ENCODE measurements around the gene TSNAX. TPM values are rescaled to one million over a fixed set of nuclear protein-coding genes. Genes with fewer than 3 reads are reported as not detected.
"Not testable (repeated sequence)": the region's sequence is repeated elsewhere in the genome, so short reads cannot be mapped to it uniquely, and the experiment has no call there.

The TSNAX gene
- polyA plus RNA-seq, 1 experiment, result 21.4 TPM

DNA sequence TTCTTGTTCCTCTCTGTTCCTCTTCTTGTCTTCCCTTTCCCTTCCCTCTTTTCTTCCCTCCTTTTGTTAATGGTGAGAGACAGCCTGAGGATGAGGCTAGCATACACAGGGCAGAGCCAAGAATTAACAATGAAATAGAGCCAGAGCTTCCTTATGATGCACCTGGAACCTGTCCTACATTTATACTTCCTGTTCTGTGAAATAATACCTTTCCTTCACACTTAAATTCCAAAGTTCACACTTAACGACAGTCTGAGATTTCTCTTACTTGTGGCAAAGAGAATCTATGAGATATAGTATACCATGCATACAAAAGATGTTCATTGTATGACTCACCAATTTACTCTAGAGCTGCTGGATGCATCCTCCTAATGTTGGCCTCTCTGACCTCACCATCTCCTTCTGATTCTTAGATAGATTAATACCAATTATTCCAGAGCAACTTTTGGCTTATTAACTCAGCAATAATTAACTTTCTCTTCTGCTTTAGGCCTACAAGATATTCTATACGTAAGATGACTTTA lies 30.8 kb upstream of the TSNAX start:
- CTCF ChIA-PET, result no interaction called here
- no peak for DNase-seq (ENCODE audit: low read depth)

DNA sequence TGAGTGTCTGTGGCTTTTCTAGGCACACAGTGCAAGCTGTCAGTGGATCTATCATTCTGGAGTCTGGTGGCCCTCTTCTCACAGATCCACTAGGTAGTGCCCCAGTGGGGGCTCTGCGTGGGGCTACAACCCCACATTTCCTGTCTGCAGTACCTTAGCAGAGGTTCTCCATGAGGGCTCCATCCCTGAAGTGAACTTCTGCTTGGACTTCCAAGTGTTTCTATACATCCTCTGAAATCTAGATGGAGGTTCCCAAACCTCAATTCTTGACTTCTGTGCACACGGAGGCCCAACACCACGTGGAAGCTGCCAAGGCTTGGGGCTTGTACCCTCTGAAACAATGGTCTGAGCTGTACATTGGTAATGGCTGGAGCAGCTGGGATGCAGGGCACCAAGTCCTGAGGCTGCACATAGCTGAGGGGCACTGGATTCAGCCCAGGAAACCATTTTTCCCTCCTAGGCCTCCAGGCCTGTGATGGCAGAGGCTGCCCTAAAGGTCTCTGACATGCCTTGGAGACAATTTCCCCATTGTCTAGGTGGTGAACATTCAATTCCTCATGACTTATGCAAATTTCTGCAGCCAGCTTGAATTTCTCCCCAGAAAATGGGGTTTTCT lies 29.2 kb upstream of the TSNAX start:
- Histone ChIP-seq H3K36me3 (ENCODE audit: control insufficient read depth, insufficient read depth, low read length) (no peaks in the 10 kb centered on the region), H3K4me3 (ENCODE audit: low read depth, low read length) (no peak overlapping the region), H3K27me3 (ENCODE audit: control insufficient read depth, insufficient read depth, low read length) (no peaks in the 10 kb centered on the region)
- CTCF ChIA-PET, result interaction anchor here (0.7 kb wide), 1 partner anchor 10 kb away, joined by 3 read pairs; no protein-coding TSS in a partner anchor
- DNase-seq (ENCODE audit: low read depth), result no peak
- TF ChIP-seq, protein P1, sequence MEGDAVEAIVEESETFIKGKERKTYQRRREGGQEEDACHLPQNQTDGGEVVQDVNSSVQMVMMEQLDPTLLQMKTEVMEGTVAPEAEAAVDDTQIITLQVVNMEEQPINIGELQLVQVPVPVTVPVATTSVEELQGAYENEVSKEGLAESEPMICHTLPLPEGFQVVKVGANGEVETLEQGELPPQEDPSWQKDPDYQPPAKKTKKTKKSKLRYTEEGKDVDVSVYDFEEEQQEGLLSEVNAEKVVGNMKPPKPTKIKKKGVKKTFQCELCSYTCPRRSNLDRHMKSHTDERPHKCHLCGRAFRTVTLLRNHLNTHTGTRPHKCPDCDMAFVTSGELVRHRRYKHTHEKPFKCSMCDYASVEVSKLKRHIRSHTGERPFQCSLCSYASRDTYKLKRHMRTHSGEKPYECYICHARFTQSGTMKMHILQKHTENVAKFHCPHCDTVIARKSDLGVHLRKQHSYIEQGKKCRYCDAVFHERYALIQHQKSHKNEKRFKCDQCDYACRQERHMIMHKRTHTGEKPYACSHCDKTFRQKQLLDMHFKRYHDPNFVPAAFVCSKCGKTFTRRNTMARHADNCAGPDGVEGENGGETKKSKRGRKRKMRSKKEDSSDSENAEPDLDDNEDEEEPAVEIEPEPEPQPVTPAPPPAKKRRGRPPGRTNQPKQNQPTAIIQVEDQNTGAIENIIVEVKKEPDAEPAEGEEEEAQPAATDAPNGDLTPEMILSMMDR (IDR thresholded peaks at IDR 0.05; ENCODE audit: insufficient read depth, low read depth, low read length), result no peak
- POLR2A ChIA-PET, result no interaction called here

More for the DNA sequence above, 30.8 kb upstream of the TSNAX start:
- no peaks in the 10 kb centered on the region for H3K36me3 ChIP-seq (ENCODE audit: control insufficient read depth, insufficient read depth, low read length)
- no peak overlapping the region for H3K4me3 ChIP-seq (ENCODE audit: low read depth, low read length)
- TF ChIP-seq, protein P1 (IDR thresholded peaks at IDR 0.05; ENCODE audit: insufficient read depth, low read depth, low read length), result no peak
- no peaks in the 10 kb centered on the region for H3K27me3 ChIP-seq (ENCODE audit: control insufficient read depth, insufficient read depth, low read length)
- POLR2A ChIA-PET, result no interaction called here

DNA sequence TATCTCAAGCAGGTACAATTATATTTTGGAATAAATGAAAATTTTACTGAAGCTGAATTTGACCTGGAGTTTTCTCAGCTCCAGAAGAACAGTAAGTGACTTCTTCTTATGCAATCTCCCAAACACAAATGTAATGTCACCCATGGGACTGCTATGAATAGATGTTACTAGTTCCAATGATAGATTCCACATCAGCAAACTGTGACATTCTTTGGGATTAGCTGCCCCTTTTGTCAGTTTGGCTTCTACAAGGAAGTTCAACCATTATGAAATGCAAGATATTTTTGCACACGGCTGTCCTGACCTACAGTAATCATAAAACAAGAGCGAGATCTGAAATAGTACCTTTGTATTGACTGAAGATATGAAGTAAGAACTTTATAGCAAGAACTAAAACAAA lies 27.8 kb upstream of the TSNAX start:
- no peak for DNase-seq (ENCODE audit: low read depth)
- Histone ChIP-seq H3K27me3 (ENCODE audit: control insufficient read depth, insufficient read depth, low read length) (no peaks in the 10 kb centered on the region), H3K36me3 (ENCODE audit: control insufficient read depth, insufficient read depth, low read length) (no peaks in the 10 kb centered on the region), H3K4me3 (ENCODE audit: low read depth, low read length) (no peak overlapping the region)
- POLR2A ChIA-PET, result no interaction called here
- TF ChIP-seq, protein P1 (IDR thresholded peaks at IDR 0.05; ENCODE audit: insufficient read depth, low read depth, low read length), result no peak
- CTCF ChIA-PET, result no interaction called here

DNA sequence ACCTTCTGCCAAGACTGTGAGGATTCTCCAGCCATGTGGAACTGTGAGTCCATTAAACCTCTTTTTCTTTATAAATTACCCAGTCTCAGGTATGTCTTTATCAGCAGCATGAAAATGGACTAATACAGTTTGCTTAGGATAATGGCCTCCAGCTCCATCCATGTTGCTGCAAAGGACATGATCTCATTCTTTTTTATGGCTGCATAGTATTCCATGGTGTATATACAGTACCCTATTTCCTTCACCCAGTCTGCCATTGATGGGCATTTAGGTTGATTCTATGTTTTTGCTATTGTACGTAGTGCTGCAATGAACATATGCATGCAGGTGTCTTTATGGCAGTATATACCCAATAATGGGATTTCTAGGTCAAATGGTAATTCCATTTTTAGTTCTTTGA lies 25.3 kb upstream of the TSNAX start:
- H3K4me3 ChIP-seq (ENCODE audit: low read depth, low read length); POLR2A ChIA-PET; H3K27me3 ChIP-seq (ENCODE audit: control insufficient read depth, insufficient read depth, low read length); CTCF ChIA-PET; H3K36me3 ChIP-seq (ENCODE audit: control insufficient read depth, insufficient read depth, low read length); DNase-seq (ENCODE audit: low read depth): not testable (repeated sequence)

DNA sequence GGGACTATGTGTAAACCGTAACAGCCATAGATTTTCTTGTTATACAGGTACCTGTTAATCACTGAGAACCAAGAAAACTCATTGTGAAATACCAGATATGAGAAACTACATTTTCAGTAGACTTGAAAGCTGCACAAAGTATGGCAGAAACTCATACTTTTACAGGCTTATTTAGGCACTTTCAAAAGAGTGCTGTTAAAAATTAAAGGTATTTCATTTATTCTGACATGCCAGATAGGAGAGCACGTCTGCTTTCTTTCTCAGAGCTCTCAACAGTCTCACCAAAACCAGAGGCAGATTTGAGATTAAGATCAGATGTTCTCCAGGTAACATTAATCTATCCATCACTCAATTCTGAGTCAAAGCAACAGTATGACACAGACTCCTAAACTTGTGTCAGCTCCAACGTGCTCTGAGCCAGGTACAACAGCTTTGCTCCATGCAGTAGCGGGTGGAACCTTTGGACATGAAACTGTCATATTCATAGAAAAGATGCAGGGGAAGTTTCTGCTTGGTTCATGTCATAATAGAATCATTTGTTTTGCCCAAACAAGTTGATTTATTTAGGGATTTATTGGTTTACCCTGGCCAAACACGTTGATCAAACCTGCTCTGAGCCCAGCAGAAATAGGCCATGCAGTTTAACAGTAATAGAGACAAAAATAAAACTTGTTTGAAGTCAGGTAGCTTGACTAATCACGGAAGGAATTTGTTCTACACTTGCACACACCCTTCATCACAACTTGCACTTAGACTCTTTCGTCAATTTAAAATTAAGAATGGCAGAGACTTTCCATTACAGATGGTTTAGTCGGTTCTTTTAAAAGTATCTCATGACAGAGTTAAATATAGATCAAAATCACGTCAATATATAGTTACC lies 20.8 kb upstream of the TSNAX start:
- ChIA-PET POLR2A (interaction anchor here (0.6 kb wide), 1 partner anchor 735 kb away, joined by 4 read pairs; no protein-coding TSS in a partner anchor), CTCF (no interaction called here)
- DNase-seq (ENCODE audit: low read depth), result no peak
- TF ChIP-seq, protein P1 (IDR thresholded peaks at IDR 0.05; ENCODE audit: insufficient read depth, low read depth, low read length), result no peak
- Histone ChIP-seq H3K27me3 (ENCODE audit: control insufficient read depth, insufficient read depth, low read length) (no peaks in the 10 kb centered on the region), H3K36me3 (ENCODE audit: control insufficient read depth, insufficient read depth, low read length) (no peaks in the 10 kb centered on the region), H3K4me3 (ENCODE audit: low read depth, low read length) (no peak overlapping the region)
